H54 (cell line): ENCODE measurements around the gene PNPO.

Source experiments
- DNase-seq: peaks from one replicate; pipeline ENCODE4 v3.0.0; 2011; ENCODE audit warnings: low spot score, mixed read lengths; ENCODE audit not compliant: insufficient read length
- FAIRE-seq: peaks from 3 replicates; lab custom pipeline; 2011; peaks lifted over from hg19 to GRCh38; lab: Jason Lieb, UNC
- POLR2A ChIP-seq: IDR thresholded peaks from 2 replicates; pipeline ENCODE4 v1.6.1; 2011; ENCODE audit warnings: low read depth, mild to moderate bottlenecking, low read length

PNPO gene

GRCh38 chr17:47997586-47997985, 56.2 kb downstream of the PNPO start:
- FAIRE-seq (no peak), DNase-seq (no peak)
- TF ChIP-seq POLR2A: no peak

- TF ChIP-seq POLR2A: no peak
- DNase-seq (no peak), FAIRE-seq (no peak)
These were observed 56.7 kb downstream of the PNPO start for GRCh38 chr17:47998044-47998443.
